GM19043 (cell line): ENCODE measurements around the gene RAB40C.

Experiments
- ATAC-seq: cut with Tn5 transposase; IDR thresholded peaks from one replicate; pipeline ENCODE4 v1.9.1; 2021; ENCODE audit warnings: low read depth; ENCODE audit not compliant: unreplicated experiment

The RAB40C gene

GRCh38 chr16:641326-642188 is 51.7 kb downstream of the RAB40C start, which contains the start of gene MCRIP2:
MCRIP2 (plus strand) TSS chr16:641828; CDS start chr16:641992, 164 bp downstream.
- no peak for ATAC-seq

- no peak for ATAC-seq
Observed at GRCh38 chr16:642189-643049, 52.6 kb downstream of the RAB40C start.

GRCh38 chr16:643050-643368 is 53.1 kb downstream of the RAB40C start:
- no peak for ATAC-seq

GRCh38 chr16:644556-644955 is 54.7 kb downstream of the RAB40C start:
- no peak for ATAC-seq

- ATAC-seq, result no peak
Observed at GRCh38 chr16:645852-646678, 56.2 kb downstream of the RAB40C start.

- ATAC-seq, result no peak
Observed at GRCh38 chr16:646679-647172, 56.9 kb downstream of the RAB40C start.

- ATAC-seq, result no peak
Observed at GRCh38 chr16:647173-647902, 57.5 kb downstream of the RAB40C start.

- no peak for ATAC-seq
Observed at GRCh38 chr16:648071-648780, 58.4 kb downstream of the RAB40C start.

- ATAC-seq, result peak; percentile 90
Observed at GRCh38 chr16:648781-649589, 59.1 kb downstream of the RAB40C start, which contains the start of gene WDR90. WDR90 (plus strand) TSS chr16:649365; CDS start chr16:649417, 52 bp downstream.

GRCh38 chr16:649631-650030 is 59.8 kb downstream of the RAB40C start:
- ATAC-seq, result no peak

GRCh38 chr16:651844-652243 is 62.0 kb downstream of the RAB40C start:
- no peak for ATAC-seq

GRCh38 chr16:652454-653305 is 62.8 kb downstream of the RAB40C start:
- ATAC-seq, result no peak

- no peak for ATAC-seq
Observed at GRCh38 chr16:654034-654433, 64.2 kb downstream of the RAB40C start.

- ATAC-seq, result no peak
Observed at GRCh38 chr16:657487-657886, 67.6 kb downstream of the RAB40C start.

- ATAC-seq, result no peak
Observed at GRCh38 chr16:658679-659571, 69.1 kb downstream of the RAB40C start.

- no peak for ATAC-seq
Observed at GRCh38 chr16:659618-660017, 69.8 kb downstream of the RAB40C start.

- ATAC-seq, result no peak
Observed at GRCh38 chr16:660132-660458, 70.2 kb downstream of the RAB40C start.
